NCI-H128 (cell line): ENCODE data around the gene MAU2.
A peak's percentile ranks its signal among the peaks of the same experiment; 100 is the strongest.

ENCODE experiments used
- DNase-seq: peaks from one replicate; lab custom pipeline; 2025; ENCODE audit not compliant: unreplicated experiment; lab: John Stamatoyannopoulos, UW

Gene MAU2

GRCh38 chr19:19305066-19305465 is 15.6 kb upstream of the MAU2 start:
- DNase-seq: no peak

GRCh38 chr19:19305696-19306095 is 14.9 kb upstream of the MAU2 start:
- no peak for DNase-seq

- DNase-seq: no peak
Observed at GRCh38 chr19:19306191-19306590, 14.4 kb upstream of the MAU2 start.

- no peak for DNase-seq
Observed at GRCh38 chr19:19308373-19308772, 12.3 kb upstream of the MAU2 start.

GRCh38 chr19:19315444-19315843 is 5.2 kb upstream of the MAU2 start:
- DNase-seq: no peak

- no peak for DNase-seq
Observed at GRCh38 chr19:19316082-19316481, 4.5 kb upstream of the MAU2 start.

- DNase-seq: no peak
Observed at GRCh38 chr19:19319732-19320360, 783 bp upstream of the MAU2 start.

GRCh38 chr19:19321141-19321577 is 530 bp downstream of the MAU2 start:
- DNase-seq: no peak

- DNase-seq: no peak
Observed at GRCh38 chr19:19324059-19324770, 3.6 kb downstream of the MAU2 start.

GRCh38 chr19:19327672-19328071 is 7.0 kb downstream of the MAU2 start:
- DNase-seq: no peak

GRCh38 chr19:19329126-19329525 is 8.5 kb downstream of the MAU2 start:
- DNase-seq: no peak

- DNase-seq: no peak
Observed at GRCh38 chr19:19334063-19334988, 13.7 kb downstream of the MAU2 start.

GRCh38 chr19:19334989-19335344 is 14.3 kb downstream of the MAU2 start:
- no peak for DNase-seq

- no peak for DNase-seq
Observed at GRCh38 chr19:19335408-19336158, 15.0 kb downstream of the MAU2 start.

GRCh38 chr19:19336597-19336996 is 16.0 kb downstream of the MAU2 start:
- no peak for DNase-seq

GRCh38 chr19:19337120-19337519 is 16.5 kb downstream of the MAU2 start:
- no peak for DNase-seq

GRCh38 chr19:19338082-19338481 is 17.5 kb downstream of the MAU2 start:
- DNase-seq: no peak

GRCh38 chr19:19341026-19341425 is 20.4 kb downstream of the MAU2 start:
- DNase-seq: no peak

- DNase-seq: peak; percentile 4
Observed at GRCh38 chr19:19342086-19343015, 21.7 kb downstream of the MAU2 start.

- no peak for DNase-seq
Observed at GRCh38 chr19:19343016-19343362, 22.4 kb downstream of the MAU2 start.
